ENCODE measurements around the gene PROSER3. TPM values are rescaled to one million over a fixed set of nuclear protein-coding genes. Genes with fewer than 3 reads are reported as not detected.

PROSER3 gene
- total and polyA plus RNA-seq, 2 donors (not counting 1 experiment from before 2014, with no cell fraction given): 26.0 to 61.0 TPM

DNA sequence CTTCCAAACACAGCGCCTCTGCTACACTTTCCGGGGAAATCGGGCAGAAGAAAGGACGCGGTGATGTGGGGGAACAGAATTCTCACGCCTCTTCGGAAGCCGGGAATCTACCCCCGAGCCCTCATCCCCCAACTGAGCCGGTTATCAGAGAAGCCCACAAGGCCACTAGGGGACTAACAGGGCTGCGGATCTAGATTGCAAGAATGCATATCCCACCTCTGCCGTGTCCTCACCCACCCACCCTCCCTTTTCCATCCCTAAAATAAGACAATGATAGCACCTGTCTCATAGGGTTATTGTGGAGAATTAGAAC, 16.8 kb upstream of the PROSER3 start:
- Mint-ChIP-seq H3K27me3 (no peaks in the 10 kb centered on the region), H3K27ac (peak overlapping the region; percentile 92), H3K4me3 (peak overlapping the region; percentile 96), H3K4me1 (peaks cover 62% of the 10 kb centered on the region), H3K9me3 (ENCODE audit: insufficient read depth) (no peaks in the 10 kb centered on the region)
- no peaks in the 10 kb centered on the region for H3K9me3 ChIP-seq (ENCODE audit: control extremely low read depth in 1 of 3, control insufficient read depth in 2 of 3, insufficient read depth in 1 of 3, low read length in 2 of 3)
- H3K4me2 ChIP-seq (replicated peaks; ENCODE audit: low read depth, low read length, poor library complexity, severe bottlenecking): peak overlapping the region; percentile 100
- CTCF ChIA-PET: interaction anchor here (1.0 to 1.6 kb wide), 7 partner anchors 9 to 217 kb away, joined by 3 to 7 read pairs (median 4); no protein-coding TSS in a partner anchor
- DNase-seq (no peak), ATAC-seq (ENCODE audit: low read depth) (no peak)
- POLR2A ChIA-PET: interaction anchor here (0.9 to 1.5 kb wide), 8 partner anchors 9 to 159 kb away, joined by 3 to 10 read pairs (median 4); partner anchors contain the start of genes HSPB6 and NFKBID
- peak overlapping the region; percentile 66 for H2AFZ ChIP-seq (ENCODE audit: insufficient read depth, low read depth, low read length, poor library complexity, severe bottlenecking)
- H3K79me2 ChIP-seq (ENCODE audit: control insufficient read depth, insufficient read depth, low read length): peaks cover 46% of the 10 kb centered on the region
- WGBS (ENCODE audit: insufficient coverage): 1% methylated on average over 9 of the region's 12 CpGs
- peaks cover 27% of the 10 kb centered on the region for H4K20me1 ChIP-seq (ENCODE audit: control insufficient read depth, insufficient read depth, low read length, poor library complexity, severe bottlenecking)
- TF ChIP-seq EZH2 (IDR thresholded peaks at IDR 0.05; ENCODE audit: borderline replicate concordance, insufficient read depth, low read depth, low read length, poor library complexity, severe bottlenecking): no peak
- TF ChIP-seq, protein P1, sequence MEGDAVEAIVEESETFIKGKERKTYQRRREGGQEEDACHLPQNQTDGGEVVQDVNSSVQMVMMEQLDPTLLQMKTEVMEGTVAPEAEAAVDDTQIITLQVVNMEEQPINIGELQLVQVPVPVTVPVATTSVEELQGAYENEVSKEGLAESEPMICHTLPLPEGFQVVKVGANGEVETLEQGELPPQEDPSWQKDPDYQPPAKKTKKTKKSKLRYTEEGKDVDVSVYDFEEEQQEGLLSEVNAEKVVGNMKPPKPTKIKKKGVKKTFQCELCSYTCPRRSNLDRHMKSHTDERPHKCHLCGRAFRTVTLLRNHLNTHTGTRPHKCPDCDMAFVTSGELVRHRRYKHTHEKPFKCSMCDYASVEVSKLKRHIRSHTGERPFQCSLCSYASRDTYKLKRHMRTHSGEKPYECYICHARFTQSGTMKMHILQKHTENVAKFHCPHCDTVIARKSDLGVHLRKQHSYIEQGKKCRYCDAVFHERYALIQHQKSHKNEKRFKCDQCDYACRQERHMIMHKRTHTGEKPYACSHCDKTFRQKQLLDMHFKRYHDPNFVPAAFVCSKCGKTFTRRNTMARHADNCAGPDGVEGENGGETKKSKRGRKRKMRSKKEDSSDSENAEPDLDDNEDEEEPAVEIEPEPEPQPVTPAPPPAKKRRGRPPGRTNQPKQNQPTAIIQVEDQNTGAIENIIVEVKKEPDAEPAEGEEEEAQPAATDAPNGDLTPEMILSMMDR (IDR thresholded peaks at IDR 0.05): no peak
- intact Hi-C loops (cut with micrococcal nuclease): loop anchor here (2.0 to 10.0 kb wide), 3 partner anchors 48 to 474 kb away; partner anchors contain the start of genes ZNF146 and ZNF565
- H3K36me3 ChIP-seq (replicated peaks in 1 of 2; ENCODE audit: control extremely low read depth in 1 of 2, control insufficient read depth in 1 of 2, extremely low read depth in 1 of 2, insufficient read depth in 2 of 2, low read length in 1 of 2): peaks cover 0 to 35% of the 10 kb centered on the region in 2 experiments
- H3K4me3 ChIP-seq (ENCODE audit: control extremely low read depth in 1 of 5, extremely low read depth in 1 of 5, insufficient read depth in 1 of 5, low read depth in 2 of 5, low read length in 4 of 5): peak overlapping the region; percentile 60 to 93 (median 83)
- peak overlapping the region; percentile 91 for H3K9ac ChIP-seq (ENCODE audit: low read length)
- H3K27me3 ChIP-seq (replicated peaks in 1 of 4; ENCODE audit: control extremely low read depth in 1 of 4, control insufficient read depth in 3 of 4, insufficient read depth in 4 of 4, low read length in 3 of 4): no peaks in the 10 kb centered on the region
- H3K4me1 ChIP-seq (ENCODE audit: control insufficient read depth in 2 of 2, insufficient read depth in 2 of 2, low read length in 2 of 2): peaks cover 38 to 70% of the 10 kb centered on the region in 2 donors
- H3K27ac ChIP-seq (ENCODE audit: low read length in 2 of 2): peak overlapping the region; percentile 73 to 96

GRCh38 chr19:35742121-35742724, 15.8 kb upstream of the PROSER3 start, which contains the start of gene IGFLR1:
Gene IGFLR1 (minus strand): TSS chr19:35742452. CDS start chr19:35741180, 1,272 bp downstream.
- H3K9me3 ChIP-seq (ENCODE audit: control extremely low read depth in 1 of 3, control insufficient read depth in 2 of 3, insufficient read depth in 1 of 3, low read length in 2 of 3): no peaks in the 10 kb centered on the region
- Mint-ChIP-seq H3K27ac (peak within 1 kb of the TSS; percentile 99), H3K4me3 (peak within 1 kb of the TSS; percentile 96), H3K4me1 (peaks cover 59% of the 10 kb centered on the region), H3K9me3 (ENCODE audit: insufficient read depth) (no peaks in the 10 kb centered on the region), H3K27me3 (no peaks in the 10 kb centered on the region)
- DNase-seq: peak; percentile 91
- peaks cover 27% of the 10 kb centered on the region for H4K20me1 ChIP-seq (ENCODE audit: control insufficient read depth, insufficient read depth, low read length, poor library complexity, severe bottlenecking)
- intact Hi-C loops (cut with micrococcal nuclease): loop anchor here (10.0 kb wide), 1 partner anchor 473 kb away; the partner anchor contains the start of genes ZNF146 and ZNF565
- peaks cover 39 to 67% of the 10 kb centered on the region in 2 donors for H3K4me1 ChIP-seq (ENCODE audit: control insufficient read depth in 2 of 2, insufficient read depth in 2 of 2, low read length in 2 of 2)
- H3K27ac ChIP-seq (ENCODE audit: low read length in 2 of 2): peak within 1 kb of the TSS; percentile 96
- peak within 1 kb of the TSS; percentile 91 for H3K9ac ChIP-seq (ENCODE audit: low read length)
- 1% methylated on average over 8 of the region's 9 CpGs for WGBS (ENCODE audit: insufficient coverage)
- ATAC-seq (ENCODE audit: low read depth): peak; percentile 10
- H3K79me2 ChIP-seq (ENCODE audit: control insufficient read depth, insufficient read depth, low read length): peaks cover 55% of the 10 kb centered on the region
- ChIA-PET POLR2A (interaction anchor here (0.7 to 1.5 kb wide), 5 partner anchors 23 to 313 kb away, joined by 3 to 7 read pairs (median 4); no protein-coding TSS in a partner anchor), CTCF (interaction anchor here (0.7 to 1.5 kb wide), 5 partner anchors 9 to 49 kb away, joined by 3 to 5 read pairs (median 3); no protein-coding TSS in a partner anchor)
- TF ChIP-seq EZH2 (IDR thresholded peaks at IDR 0.05; ENCODE audit: borderline replicate concordance, insufficient read depth, low read depth, low read length, poor library complexity, severe bottlenecking): no peak
- TF ChIP-seq, protein P1 (IDR thresholded peaks at IDR 0.05): no peak
- H3K27me3 ChIP-seq (replicated peaks in 1 of 4; ENCODE audit: control extremely low read depth in 1 of 4, control insufficient read depth in 3 of 4, insufficient read depth in 4 of 4, low read length in 3 of 4): no peaks in the 10 kb centered on the region
- peak within 1 kb of the TSS; percentile 68 to 93 (median 83) for H3K4me3 ChIP-seq (ENCODE audit: control extremely low read depth in 1 of 5, extremely low read depth in 1 of 5, insufficient read depth in 1 of 5, low read depth in 2 of 5, low read length in 4 of 5)
- H3K36me3 ChIP-seq (replicated peaks in 1 of 2; ENCODE audit: control extremely low read depth in 1 of 2, control insufficient read depth in 1 of 2, extremely low read depth in 1 of 2, insufficient read depth in 2 of 2, low read length in 1 of 2): peaks cover 0 to 25% of the 10 kb centered on the region in 2 experiments
- peak within 1 kb of the TSS; percentile 100 for H3K4me2 ChIP-seq (replicated peaks; ENCODE audit: low read depth, low read length, poor library complexity, severe bottlenecking)
- peak within 1 kb of the TSS; percentile 69 for H2AFZ ChIP-seq (ENCODE audit: insufficient read depth, low read depth, low read length, poor library complexity, severe bottlenecking)

All from B cell (primary cell).